ENCODE data around the gene WWOX.

DNA sequence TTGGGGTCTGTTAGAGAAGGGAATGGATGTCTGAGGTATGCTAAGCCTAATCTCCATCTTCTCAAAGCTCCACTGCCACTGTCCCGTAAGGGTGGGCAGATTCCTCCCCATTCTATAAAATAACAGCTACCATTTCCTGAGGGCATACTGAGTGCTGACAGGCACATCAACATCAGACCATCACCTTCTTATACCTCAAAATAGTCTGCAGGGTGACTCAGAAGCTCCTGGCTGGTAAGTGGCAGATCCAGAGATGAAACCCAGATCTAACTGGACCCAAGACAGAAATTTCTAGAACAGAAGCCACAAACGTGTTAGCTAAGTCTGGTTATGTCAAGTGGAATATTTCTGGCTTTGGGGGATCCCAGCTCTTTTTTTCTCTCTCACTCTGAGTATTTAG lies 548.0 kb downstream of the WWOX start:
- TF ChIP-seq, protein P1, sequence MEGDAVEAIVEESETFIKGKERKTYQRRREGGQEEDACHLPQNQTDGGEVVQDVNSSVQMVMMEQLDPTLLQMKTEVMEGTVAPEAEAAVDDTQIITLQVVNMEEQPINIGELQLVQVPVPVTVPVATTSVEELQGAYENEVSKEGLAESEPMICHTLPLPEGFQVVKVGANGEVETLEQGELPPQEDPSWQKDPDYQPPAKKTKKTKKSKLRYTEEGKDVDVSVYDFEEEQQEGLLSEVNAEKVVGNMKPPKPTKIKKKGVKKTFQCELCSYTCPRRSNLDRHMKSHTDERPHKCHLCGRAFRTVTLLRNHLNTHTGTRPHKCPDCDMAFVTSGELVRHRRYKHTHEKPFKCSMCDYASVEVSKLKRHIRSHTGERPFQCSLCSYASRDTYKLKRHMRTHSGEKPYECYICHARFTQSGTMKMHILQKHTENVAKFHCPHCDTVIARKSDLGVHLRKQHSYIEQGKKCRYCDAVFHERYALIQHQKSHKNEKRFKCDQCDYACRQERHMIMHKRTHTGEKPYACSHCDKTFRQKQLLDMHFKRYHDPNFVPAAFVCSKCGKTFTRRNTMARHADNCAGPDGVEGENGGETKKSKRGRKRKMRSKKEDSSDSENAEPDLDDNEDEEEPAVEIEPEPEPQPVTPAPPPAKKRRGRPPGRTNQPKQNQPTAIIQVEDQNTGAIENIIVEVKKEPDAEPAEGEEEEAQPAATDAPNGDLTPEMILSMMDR (IDR thresholded peaks at IDR 0.05), result no peak
- no peak for TF ChIP-seq POLR2A (IDR thresholded peaks at IDR 0.05)
